GM18519 (cell line): ENCODE data around the gene GM2A.
A peak's percentile ranks its signal among the peaks of the same experiment; 100 is the strongest.

Source experiments
- ATAC-seq: cut with Tn5 transposase; IDR thresholded peaks from one replicate; pipeline ENCODE4 v1.9.1; 2021; ENCODE audit warnings: mild to moderate bottlenecking, moderate library complexity; ENCODE audit not compliant: unreplicated experiment, low FRiP score

GM2A gene

GRCh38 chr5:151252762-151253604 lies at the start of gene GM2A:
GM2A (plus strand) TSS chr5:151253185; CDS start chr5:151253217, 32 bp downstream.
- ATAC-seq: peak; percentile 65

- no peak for ATAC-seq
These were observed 48.9 kb upstream of the GM2A start for GRCh38 chr5:151204051-151204450.

- no peak for ATAC-seq
These were observed 47.6 kb upstream of the GM2A start for GRCh38 chr5:151205411-151205810.

GRCh38 chr5:151208481-151208914 lies 44.5 kb upstream of the GM2A start:
- no peak for ATAC-seq

GRCh38 chr5:151212406-151212798 lies 40.6 kb upstream of the GM2A start:
- no peak for ATAC-seq

GRCh38 chr5:151213803-151214613 lies 39.0 kb upstream of the GM2A start:
- peak; percentile 66 for ATAC-seq

- peak; percentile 39 for ATAC-seq
These were observed 38.1 kb upstream of the GM2A start for GRCh38 chr5:151214614-151215545.

- no peak for ATAC-seq
These were observed 37.5 kb upstream of the GM2A start for GRCh38 chr5:151215546-151215880.

GRCh38 chr5:151216781-151217180 lies 36.2 kb upstream of the GM2A start:
- ATAC-seq: no peak

GRCh38 chr5:151218177-151218576 lies 34.8 kb upstream of the GM2A start:
- no peak for ATAC-seq

- no peak for ATAC-seq
These were observed 33.8 kb upstream of the GM2A start for GRCh38 chr5:151219138-151219537.

- no peak for ATAC-seq
These were observed 33.2 kb upstream of the GM2A start for GRCh38 chr5:151219789-151220188.

- ATAC-seq: no peak
These were observed 31.4 kb upstream of the GM2A start for GRCh38 chr5:151221574-151221973.

- no peak for ATAC-seq
These were observed 30.8 kb upstream of the GM2A start for GRCh38 chr5:151222054-151222789.

GRCh38 chr5:151222790-151223446 lies 30.1 kb upstream of the GM2A start:
- peak; percentile 46 for ATAC-seq

- peak; percentile 54 for ATAC-seq
These were observed 29.3 kb upstream of the GM2A start, which contains the start of gene CCDC69 for GRCh38 chr5:151223447-151224264. CCDC69 (minus strand) TSS chr5:151224092; CDS start chr5:151223970, 122 bp downstream.

- ATAC-seq: no peak
These were observed 28.6 kb upstream of the GM2A start for GRCh38 chr5:151224372-151224771.

- no peak for ATAC-seq
These were observed 27.9 kb upstream of the GM2A start for GRCh38 chr5:151225071-151225470.
